ENCODE results near the gene SLC9A4.
"Not testable (repeated sequence)": the region's sequence is repeated elsewhere in the genome, so short reads cannot be mapped to it uniquely, and the experiment has no call there.

The SLC9A4 gene

DNA sequence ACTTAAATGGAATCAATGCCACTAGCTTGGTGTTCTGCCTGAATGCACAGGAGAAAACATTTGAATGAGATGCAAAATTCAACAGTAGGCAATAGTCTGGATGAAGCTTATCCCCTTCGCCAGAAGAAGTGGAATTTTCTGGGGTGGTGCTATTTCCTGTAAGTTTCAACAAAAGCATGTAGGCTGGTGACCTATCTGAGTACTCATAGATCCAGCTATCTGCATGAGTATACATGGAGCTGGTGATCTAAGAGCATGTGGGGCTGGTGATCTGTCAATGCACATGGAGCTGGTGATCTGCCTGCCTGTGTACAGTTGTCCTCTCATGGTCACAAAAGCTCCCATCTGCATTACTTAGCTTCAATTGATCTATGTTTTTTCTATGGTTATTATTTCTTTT, 71.2 kb downstream of the SLC9A4 start:
- no peak for DNase-seq (ENCODE audit: extremely low read depth in 1 of 2, low read depth in 1 of 2)

DNA sequence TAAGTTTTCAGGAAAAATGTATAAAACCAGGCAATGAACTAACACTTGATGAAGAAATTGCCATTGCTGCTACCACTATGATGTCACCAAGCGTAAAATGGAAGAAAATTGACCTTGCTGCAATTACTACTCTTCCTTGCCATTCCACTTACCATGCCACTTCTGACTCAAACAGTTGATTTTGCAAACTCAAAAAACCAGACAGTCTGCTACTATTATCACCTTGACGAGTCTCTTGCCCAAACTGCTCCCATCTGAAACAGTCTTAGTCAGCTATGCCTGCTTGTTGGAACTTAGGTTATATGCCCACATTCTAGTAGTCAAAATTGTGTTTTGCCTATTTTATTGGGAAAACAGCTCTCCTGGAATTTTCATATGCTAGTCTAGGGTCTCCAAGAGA, 74.4 kb downstream of the SLC9A4 start:
- no peak for DNase-seq (ENCODE audit: extremely low read depth in 1 of 2, low read depth in 1 of 2)

DNA sequence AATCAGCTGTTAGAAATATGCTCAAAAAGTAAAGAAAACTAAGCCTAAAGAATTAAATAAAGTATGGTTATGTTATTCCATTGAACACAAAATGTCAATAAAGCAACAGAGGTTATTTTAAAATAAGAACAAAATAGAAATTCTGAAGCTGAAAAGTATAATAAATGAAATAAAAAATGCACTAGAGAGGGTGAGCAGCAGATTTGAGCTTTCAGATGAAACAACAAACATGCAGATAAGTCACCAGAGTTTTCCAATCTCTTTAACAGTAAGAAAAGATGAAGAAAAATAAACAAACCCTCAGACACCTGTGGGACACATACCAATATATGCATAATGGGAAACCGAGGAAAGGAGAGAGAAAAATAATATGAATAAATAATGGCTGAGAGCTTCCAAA, 76.0 kb downstream of the SLC9A4 start:
- DNase-seq (ENCODE audit: extremely low read depth in 1 of 2, low read depth in 1 of 2) = no peak

DNA sequence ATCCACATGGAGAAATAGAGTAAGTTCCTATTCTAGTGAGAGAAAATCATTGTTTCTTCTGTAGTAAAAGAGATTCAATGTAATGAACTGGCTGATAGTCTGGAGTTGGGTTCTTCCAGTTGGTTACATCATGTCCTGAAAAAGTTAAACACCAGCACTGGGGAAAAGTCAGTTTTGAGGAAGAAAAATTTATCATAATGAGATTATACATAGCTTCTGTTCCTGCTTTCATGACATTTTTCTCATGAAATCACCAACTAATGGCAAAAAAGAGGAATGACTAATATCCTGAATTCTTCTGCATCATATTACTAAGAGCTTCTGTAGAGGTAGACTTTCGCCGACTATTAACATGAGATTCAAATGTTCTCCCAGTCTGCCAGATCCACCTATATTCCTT, 77.1 kb downstream of the SLC9A4 start:
- DNase-seq (ENCODE audit: extremely low read depth in 1 of 2, low read depth in 1 of 2) = no peak

DNA sequence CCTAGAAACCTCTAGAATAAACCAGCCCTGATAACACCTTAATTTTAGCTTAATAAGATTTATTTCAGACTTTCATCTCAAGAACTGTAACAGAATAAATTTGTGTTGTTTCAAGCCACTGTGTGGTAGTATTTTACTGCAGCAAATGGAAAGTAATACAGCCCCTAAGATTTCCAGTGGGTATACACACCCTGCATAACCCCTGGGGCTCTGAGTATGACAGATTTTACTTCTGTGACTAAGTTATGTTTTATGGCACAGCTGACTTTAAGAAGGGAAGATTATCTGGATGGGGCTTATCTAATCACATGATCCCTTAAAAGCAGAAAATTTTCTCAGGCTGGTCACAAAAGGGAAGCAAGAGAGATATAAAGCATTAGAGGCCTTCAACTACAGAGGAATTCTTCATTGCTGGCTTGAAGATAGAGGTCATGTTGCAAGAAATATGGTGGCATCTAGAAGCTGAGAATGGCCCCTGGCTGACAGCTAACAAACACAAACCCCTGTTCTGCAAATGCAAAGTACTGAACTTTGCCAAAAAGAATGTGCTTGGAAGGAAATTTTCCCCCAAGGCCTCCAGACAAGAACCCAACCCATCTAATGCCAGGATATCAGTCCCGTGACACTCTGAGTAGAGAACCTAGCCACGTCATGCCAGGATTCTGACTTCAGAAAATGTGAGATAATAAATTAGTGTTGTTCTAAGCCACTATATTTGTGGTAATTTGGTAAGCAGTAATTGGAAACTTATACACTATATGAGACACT, 78.5 kb downstream of the SLC9A4 start:
- DNase-seq (ENCODE audit: extremely low read depth in 1 of 2, low read depth in 1 of 2) = no peak

DNA sequence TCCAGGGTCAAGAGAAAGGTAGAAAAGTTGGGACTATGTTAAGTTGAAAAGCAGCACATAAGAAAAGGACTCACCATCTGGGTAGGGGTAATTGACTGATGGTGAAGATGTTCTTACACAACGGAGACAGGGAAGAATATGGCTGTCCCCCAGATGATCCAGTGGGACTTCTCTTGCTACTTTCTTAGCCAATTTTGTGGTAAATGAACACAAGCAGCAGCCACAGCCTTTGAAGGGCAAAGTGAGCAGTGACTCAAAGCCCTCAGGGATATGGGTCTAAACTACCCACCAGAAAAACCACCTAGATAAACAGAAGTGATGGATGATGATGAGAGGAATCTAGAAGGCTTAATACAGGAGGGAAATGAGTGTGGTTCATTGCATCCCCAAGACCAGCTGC, 80.6 kb downstream of the SLC9A4 start:
- DNase-seq (ENCODE audit: extremely low read depth in 1 of 2, low read depth in 1 of 2) = no peak

DNA sequence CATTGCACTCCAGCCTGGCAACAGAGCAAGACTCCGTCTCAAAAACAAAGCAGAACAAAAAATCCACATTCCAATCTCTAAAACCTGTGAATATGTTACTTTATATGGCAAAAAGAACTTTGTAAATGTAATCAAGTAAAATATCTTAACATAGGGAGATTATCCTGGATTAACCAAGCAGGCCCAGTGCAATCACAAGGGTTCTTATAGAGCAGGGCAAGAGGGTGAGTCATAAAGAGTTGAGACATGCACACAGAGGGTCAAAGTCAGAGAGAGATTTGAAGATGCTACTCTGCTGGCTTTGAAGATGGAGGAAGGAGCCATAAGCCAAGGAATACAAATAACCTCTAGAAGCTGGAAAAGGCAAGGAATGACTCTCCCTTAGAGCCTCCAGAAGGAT, 85.4 kb downstream of the SLC9A4 start:
- DNase-seq (ENCODE audit: extremely low read depth in 1 of 2, low read depth in 1 of 2) = no peak

DNA sequence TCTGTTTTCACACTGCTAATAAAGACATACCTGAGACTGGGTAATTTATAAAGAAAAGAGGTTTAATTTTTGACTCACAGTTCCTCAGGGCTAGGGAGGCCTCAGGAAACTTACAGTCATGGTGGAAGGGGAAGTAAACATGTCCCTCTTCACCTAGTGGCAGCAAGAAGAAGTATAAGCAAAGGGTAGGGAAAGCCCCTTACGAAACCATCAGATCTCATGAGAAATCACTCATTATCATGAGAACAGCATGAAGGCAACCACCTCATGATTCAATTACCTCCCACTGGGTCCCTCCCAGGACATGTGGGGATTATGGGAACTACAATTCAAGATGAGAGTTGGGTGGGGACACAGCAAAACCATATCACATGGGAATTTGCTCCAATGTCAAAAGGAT, 89.5 kb downstream of the SLC9A4 start:
- DNase-seq (ENCODE audit: extremely low read depth in 1 of 2, low read depth in 1 of 2) = not testable (repeated sequence)

DNA sequence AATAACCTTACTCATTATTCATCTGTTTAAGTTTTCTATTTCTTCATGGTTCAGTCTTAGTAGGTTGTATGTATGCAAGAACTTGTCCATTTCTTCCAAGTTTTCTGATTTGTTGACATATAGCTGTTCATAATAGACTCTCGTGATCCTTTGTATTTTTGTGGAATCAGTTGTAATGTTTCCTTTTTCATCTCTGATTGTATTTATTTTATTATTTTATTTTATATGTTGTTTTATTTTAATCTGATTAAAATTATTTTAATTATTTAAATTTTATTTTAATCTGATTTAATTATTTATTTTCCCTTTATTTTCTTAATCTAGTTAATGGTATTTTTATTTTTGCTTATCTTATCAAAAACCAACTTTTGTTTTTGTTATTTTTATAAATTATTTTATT, 102.9 kb downstream of the SLC9A4 start:
- DNase-seq (ENCODE audit: extremely low read depth in 1 of 2, low read depth in 1 of 2) = no peak

DNA sequence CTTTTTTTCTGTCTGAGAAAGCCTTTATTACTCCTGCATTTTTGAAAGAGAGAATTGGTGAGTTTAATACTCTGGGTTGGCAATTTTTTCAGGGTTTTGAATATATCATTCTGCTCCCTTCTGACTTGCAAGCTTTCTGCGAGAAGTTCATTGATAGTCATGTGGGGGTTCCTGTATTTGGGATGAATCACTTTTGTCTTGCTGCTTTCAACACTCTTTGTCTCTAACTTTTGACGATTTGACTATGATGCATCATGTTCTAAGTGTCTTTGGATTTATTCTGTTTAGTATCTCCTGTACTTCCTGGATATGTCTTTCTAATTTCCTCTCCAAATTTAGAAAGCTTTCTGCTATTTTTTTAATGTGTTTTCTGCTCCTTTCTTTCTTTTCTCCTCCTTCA, 105.3 kb downstream of the SLC9A4 start:
- DNase-seq (ENCODE audit: extremely low read depth in 1 of 2, low read depth in 1 of 2) = no peak

DNA sequence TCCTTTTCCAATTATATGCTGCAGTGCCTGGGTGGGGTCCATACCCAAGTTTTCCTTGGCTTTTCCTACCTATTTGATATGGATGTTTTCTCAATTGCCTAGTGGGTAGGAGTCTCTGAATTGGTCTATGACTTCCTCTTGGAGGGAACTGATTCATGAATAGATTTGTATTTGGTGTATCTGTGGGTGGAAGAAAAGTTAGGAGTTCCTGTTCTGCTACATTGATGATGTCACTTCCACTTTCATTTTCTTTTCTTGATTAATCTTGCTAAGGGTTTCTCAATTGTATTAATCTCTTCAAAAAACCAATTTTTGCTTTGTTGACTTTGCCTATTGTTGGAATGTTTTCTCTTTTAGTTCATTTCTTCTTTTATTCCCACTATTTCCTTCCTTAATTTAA, 108.9 kb downstream of the SLC9A4 start:
- DNase-seq (ENCODE audit: extremely low read depth in 1 of 2, low read depth in 1 of 2) = no peak

DNA sequence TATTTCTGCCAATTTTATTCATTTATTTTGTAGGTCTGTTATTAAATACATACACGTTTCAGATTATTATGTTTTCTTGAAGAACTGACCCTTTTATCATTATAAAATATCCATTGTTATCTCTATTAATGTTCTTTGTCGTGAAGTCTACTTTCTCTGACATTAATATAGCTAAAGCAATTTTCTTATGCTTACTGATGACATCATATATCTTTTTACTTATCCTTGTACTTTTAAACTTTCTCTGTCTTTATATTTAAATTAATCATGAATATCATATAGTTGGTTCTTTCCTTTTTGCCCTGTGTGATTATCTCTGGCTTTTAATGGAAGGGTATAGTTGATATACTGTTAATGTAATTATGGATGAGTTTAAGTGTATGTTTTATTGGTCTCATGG, 109.8 kb downstream of the SLC9A4 start:
- no peak for DNase-seq (ENCODE audit: extremely low read depth in 1 of 2, low read depth in 1 of 2)
